Neural crest cell (in vitro differentiated cells): Measurements from ENCODE around the gene PXMP2. TPM values are rescaled to one million over a fixed set of nuclear protein-coding genes. Genes with fewer than 3 reads are reported as not detected.

Experiments used
- DNase-seq: peaks from one replicate; pipeline ENCODE4 v3.0.0; 2021; ENCODE audit warnings: low read depth, mixed read lengths, low spot score
- H3K27ac Mint-ChIP-seq: one replicate; pipeline ENCODE4 v1.8.0; 2021; ENCODE audit warnings: mild to moderate bottlenecking, mixed read lengths; ENCODE audit not compliant: unreplicated experiment
- H3K27me3 Mint-ChIP-seq: 2 replicates; pipeline ENCODE4 v1.8.0; 2021; ENCODE audit warnings: low read depth, mild to moderate bottlenecking, mixed read lengths
- H3K36me3 Mint-ChIP-seq: 2 replicates; pipeline ENCODE4 v1.8.0; 2021; ENCODE audit warnings: low read depth, mild to moderate bottlenecking, mixed read lengths
- H3K4me1 Mint-ChIP-seq: 2 replicates; pipeline ENCODE4 v1.8.0; 2021; ENCODE audit warnings: mixed read lengths
- H3K4me3 Mint-ChIP-seq: one replicate; pipeline ENCODE4 v1.8.0; 2021; ENCODE audit warnings: mild to moderate bottlenecking, mixed read lengths
- H3K9me3 Mint-ChIP-seq: 2 replicates; pipeline ENCODE4 v1.8.0; 2021; ENCODE audit warnings: mixed read lengths
- total RNA-seq: library from RNA; stranded (reverse); gene quantifications from 2 replicates; pipeline ENCODE4 v1.2.1, GENCODE V29; 2021
- TF ChIP-seq, protein P1 (sequence below): fragments of 200-600 bp; sonication (generic); conservative IDR thresholded peaks from 2 replicates; pipeline ENCODE4 v1.5.0; 2021; ENCODE audit warnings: antibody characterized with exemption, mild to moderate bottlenecking

The PXMP2 gene
- total RNA-seq, 1 donor from 2014 or later: 33.5 TPM

DNA sequence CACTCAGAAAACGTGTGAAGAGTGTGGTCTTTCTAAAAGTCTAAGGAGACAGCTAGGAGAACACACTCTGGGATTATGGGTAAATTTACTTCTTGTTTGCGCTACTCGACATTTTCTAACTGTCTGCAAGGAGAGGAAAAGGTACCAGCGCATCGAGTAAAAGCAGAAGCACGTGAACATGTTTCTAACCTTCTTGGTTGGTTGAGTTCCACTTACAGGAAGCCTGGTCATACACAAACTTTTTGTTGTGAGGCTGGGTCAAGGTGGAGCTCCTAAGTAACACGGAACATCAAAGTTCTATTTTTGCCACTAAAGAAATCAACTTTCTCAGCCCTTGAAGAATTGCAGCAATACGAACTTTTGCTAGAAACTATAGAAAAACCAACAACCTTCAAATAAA lies 54.2 kb downstream of the PXMP2 start:
- Mint-ChIP-seq H3K4me1 (no peaks in the 10 kb centered on the region), H3K27ac (no peak overlapping the region), H3K36me3 (peaks cover 40% of the 10 kb centered on the region), H3K27me3 (no peaks in the 10 kb centered on the region), H3K9me3 (peaks cover 4% of the 10 kb centered on the region), H3K4me3 (no peak overlapping the region)
- TF ChIP-seq, protein P1, sequence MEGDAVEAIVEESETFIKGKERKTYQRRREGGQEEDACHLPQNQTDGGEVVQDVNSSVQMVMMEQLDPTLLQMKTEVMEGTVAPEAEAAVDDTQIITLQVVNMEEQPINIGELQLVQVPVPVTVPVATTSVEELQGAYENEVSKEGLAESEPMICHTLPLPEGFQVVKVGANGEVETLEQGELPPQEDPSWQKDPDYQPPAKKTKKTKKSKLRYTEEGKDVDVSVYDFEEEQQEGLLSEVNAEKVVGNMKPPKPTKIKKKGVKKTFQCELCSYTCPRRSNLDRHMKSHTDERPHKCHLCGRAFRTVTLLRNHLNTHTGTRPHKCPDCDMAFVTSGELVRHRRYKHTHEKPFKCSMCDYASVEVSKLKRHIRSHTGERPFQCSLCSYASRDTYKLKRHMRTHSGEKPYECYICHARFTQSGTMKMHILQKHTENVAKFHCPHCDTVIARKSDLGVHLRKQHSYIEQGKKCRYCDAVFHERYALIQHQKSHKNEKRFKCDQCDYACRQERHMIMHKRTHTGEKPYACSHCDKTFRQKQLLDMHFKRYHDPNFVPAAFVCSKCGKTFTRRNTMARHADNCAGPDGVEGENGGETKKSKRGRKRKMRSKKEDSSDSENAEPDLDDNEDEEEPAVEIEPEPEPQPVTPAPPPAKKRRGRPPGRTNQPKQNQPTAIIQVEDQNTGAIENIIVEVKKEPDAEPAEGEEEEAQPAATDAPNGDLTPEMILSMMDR: no peak
- DNase-seq: no peak

DNA sequence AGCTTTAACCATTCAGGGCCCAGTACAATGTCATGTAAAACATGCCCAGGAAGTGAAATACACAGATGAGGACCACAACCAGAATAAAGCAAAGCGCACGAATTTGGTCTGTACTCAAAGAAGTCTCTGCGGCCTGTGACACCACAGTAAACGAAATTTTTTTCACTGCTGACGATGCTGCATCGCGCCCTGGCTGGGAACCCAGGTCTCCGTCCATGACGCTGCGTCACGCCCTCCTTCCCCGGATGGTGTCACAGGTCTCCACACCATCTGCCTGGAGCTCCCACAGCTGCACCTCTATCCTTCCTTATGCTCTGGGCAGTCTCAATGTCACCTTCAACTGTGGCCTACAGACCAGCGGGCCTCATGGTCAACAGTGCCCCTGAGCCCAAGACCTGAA lies 56.4 kb downstream of the PXMP2 start:
- Mint-ChIP-seq H3K4me1 (no peaks in the 10 kb centered on the region), H3K27me3 (no peaks in the 10 kb centered on the region), H3K4me3 (no peak overlapping the region), H3K27ac (no peak overlapping the region), H3K9me3 (peaks cover 4% of the 10 kb centered on the region), H3K36me3 (peaks cover 41% of the 10 kb centered on the region)
- DNase-seq: no peak
- TF ChIP-seq, protein P1: no peak

DNA sequence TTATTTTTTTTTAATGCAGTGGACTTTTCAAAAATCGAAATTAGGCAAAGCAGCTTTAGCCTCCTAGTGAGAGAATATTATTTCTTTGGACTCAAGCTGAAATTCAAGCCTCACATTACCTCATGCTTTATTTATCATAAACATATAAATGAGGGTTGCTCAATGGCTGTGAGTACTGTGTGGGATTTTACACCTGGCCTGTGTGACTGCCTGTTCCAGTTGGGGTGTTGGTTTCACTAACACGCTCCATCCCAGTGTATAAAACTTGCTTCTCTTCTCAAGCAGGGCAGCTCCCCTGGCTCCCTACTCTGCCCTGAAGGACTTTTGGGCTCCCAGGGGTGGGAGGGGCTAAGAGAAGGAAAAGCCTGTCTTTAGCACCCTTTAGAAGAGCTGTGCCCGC lies 59.2 kb downstream of the PXMP2 start:
- Mint-ChIP-seq H3K27me3 (no peaks in the 10 kb centered on the region), H3K4me3 (no peak overlapping the region), H3K9me3 (peaks cover 4% of the 10 kb centered on the region), H3K4me1 (no peaks in the 10 kb centered on the region), H3K27ac (no peak overlapping the region), H3K36me3 (peaks cover 33% of the 10 kb centered on the region)
- DNase-seq: no peak
- TF ChIP-seq, protein P1: no peak

DNA sequence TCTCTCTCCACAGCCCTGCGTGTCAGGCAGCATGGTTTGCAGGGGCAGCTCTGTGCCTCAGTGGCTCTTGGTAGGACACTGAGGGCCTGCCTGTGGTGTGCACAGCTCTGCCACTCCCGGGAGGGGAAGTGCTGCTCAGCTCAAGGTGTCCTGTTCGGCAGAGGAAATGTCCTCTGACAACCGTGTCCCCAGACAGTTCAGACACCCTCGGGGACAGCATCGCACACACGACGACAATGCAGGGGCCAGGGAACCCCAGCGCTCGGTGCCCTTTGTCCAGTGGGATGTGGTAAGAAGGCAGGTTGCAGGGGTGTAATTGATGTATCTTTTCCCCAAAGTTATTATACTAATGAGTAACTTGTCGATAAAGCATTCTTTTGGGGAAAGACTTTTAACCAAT lies 60.0 kb downstream of the PXMP2 start:
- Mint-ChIP-seq H3K36me3 (peaks cover 29% of the 10 kb centered on the region), H3K9me3 (peaks cover 4% of the 10 kb centered on the region)
- TF ChIP-seq, protein P1: no peak

GRCh38 chr12:132747896-132748295 lies 60.5 kb downstream of the PXMP2 start:
- H3K4me1 Mint-ChIP-seq: no peaks in the 10 kb centered on the region

More for the DNA sequence above, 60.0 kb downstream of the PXMP2 start:
- H3K27me3 Mint-ChIP-seq: no peaks in the 10 kb centered on the region
- no peak overlapping the region for H3K4me3 Mint-ChIP-seq
- DNase-seq: no peak
- no peaks in the 10 kb centered on the region for H3K4me1 Mint-ChIP-seq
- no peak overlapping the region for H3K27ac Mint-ChIP-seq

More at GRCh38 chr12:132747896-132748295, 60.5 kb downstream of the PXMP2 start:
- Mint-ChIP-seq H3K4me3 (no peak overlapping the region), H3K27me3 (no peaks in the 10 kb centered on the region), H3K36me3 (peaks cover 24% of the 10 kb centered on the region), H3K27ac (no peak overlapping the region), H3K9me3 (no peaks in the 10 kb centered on the region)
- no peak for DNase-seq
- TF ChIP-seq, protein P1: no peak
